HCT116 (cell line): ENCODE measurements around the gene ARMH1. TPM values are rescaled to one million over a fixed set of nuclear protein-coding genes. Genes with fewer than 3 reads are reported as not detected.

Experiments
- ATAC-seq: fragments of 200-7000 bp; cut with Tn5 transposase; 2 replicates; pipeline ENCODE4 v1.9.1; 2020; ENCODE audit warnings: mild to moderate bottlenecking, moderate library complexity
- BruUV-seq: library from RNA; stranded (reverse); fragments of 400-500 nt; replicated peaks from 2 replicates; lab custom pipeline; 2021; lab: Mats Ljungman, UMichigan
- CTCF ChIA-PET: fragments of 300-600 bp; sonication (Branson Sonifier 250); formaldehyde crosslinking; loops from one replicate; lab custom pipeline; 2021; ENCODE audit warnings: antibody characterized with exemption; lab: Charles Lee
- POLR2A ChIA-PET: fragments of 300-600, 350-600 bp; sonication (Branson Sonifier 250); formaldehyde crosslinking; loops from one replicate; lab custom pipeline; 2021; ENCODE audit warnings: antibody characterized with exemption; lab: Charles Lee
- RAD21 ChIA-PET, 2 experiments: fragments of 300-600 bp; sonication (Branson Sonifier 250); formaldehyde crosslinking; loops; one replicate each; lab custom pipeline; 2023; ENCODE audit warnings: low total read pairs in 2 of 2; ENCODE audit not compliant: uncharacterized antibody in 2 of 2, unreplicated experiment in 2 of 2, low non-redundant PET in 1 of 2; lab: Charles Lee
- DNase-seq: peaks from one replicate; pipeline ENCODE4 v3.0.0-alpha.2; 2010; ENCODE audit warnings: low read depth, low spot score
- H2AFZ ChIP-seq: fragments of 200-600 bp; shearing (Covaris generic), sonication (generic); 2 replicates; pipeline ENCODE4 v1.6.1; 2017; ENCODE audit warnings: low read depth, mixed run types, mixed read lengths, antibody characterized with exemption, low read length; ENCODE audit not compliant: poor library complexity, severe bottlenecking
- H3K27ac ChIP-seq: 2 replicates; pipeline ENCODE4 v1.5.1; 2012; ENCODE audit warnings: low read depth, low read length
- H3K27me3 ChIP-seq: fragments of 200-600 bp; sonication (generic); 2 replicates; pipeline ENCODE4 v1.6.1; 2016; ENCODE audit warnings: mixed run types, low read length, mixed read lengths; ENCODE audit not compliant: insufficient read depth
- H3K36me3 ChIP-seq, 2 experiments: fragments of 200-500 bp in 1 of 2; fragments of 200-600 bp in 1 of 2; sonication (Bioruptor generic) in 1 of 2; sonication (generic) in 1 of 2; 2 replicates each; pipeline versions ENCODE4 v1.5.1 to v1.6.1; 2014 to 2016; ENCODE audit warnings: low read length in 2 of 2, inconsistent platforms in 1 of 2, mixed read lengths in 1 of 2, mixed run types in 1 of 2; ENCODE audit not compliant: insufficient read depth in 2 of 2, control insufficient read depth in 1 of 2
- H3K4me1 ChIP-seq, 2 experiments: fragments of 200-600 bp in 1 of 2; sonication (generic) in 1 of 2; 2 replicates each; pipeline versions ENCODE4 v1.5.1 to v1.6.1; 2012 to 2017; ENCODE audit warnings: low read length in 2 of 2, inconsistent platforms in 1 of 2, mild to moderate bottlenecking in 1 of 2, mixed read lengths in 1 of 2, mixed run types in 1 of 2, moderate library complexity in 1 of 2; ENCODE audit not compliant: insufficient read depth in 2 of 2, control insufficient read depth in 1 of 2
- H3K4me2 ChIP-seq: fragments of 200-600 bp; sonication (generic); 2 replicates; pipeline ENCODE4 v1.6.1; 2017; ENCODE audit warnings: mixed run types, low read length, mixed read lengths
- H3K4me3 ChIP-seq, 2 experiments: fragments of 200-600 bp in 1 of 2; sonication (generic) in 1 of 2; replicated peaks in 1 of 2; 2 replicates each; pipeline ENCODE4 v1.5.1; 2011 to 2016; ENCODE audit warnings: low read length in 2 of 2, control low read depth in 1 of 2, low read depth in 1 of 2, mild to moderate bottlenecking in 1 of 2, mixed read lengths in 1 of 2, mixed run types in 1 of 2
- H3K79me2 ChIP-seq: fragments of 200-600 bp; sonication (generic); 2 replicates; pipeline ENCODE4 v1.6.1; 2017; ENCODE audit warnings: mild to moderate bottlenecking, mixed run types, low read length, moderate library complexity, mixed read lengths; ENCODE audit not compliant: insufficient read depth
- H3K9ac ChIP-seq: fragments of 200-600 bp; sonication (generic); 2 replicates; pipeline ENCODE4 v1.6.1; 2016; ENCODE audit warnings: low read length, mixed read lengths
- H3K9me2 ChIP-seq: fragments of 200-600 bp; sonication (generic), shearing (Covaris generic); 2 replicates; pipeline ENCODE4 v1.6.1; 2017; ENCODE audit warnings: mixed run types, mild to moderate bottlenecking, moderate library complexity; ENCODE audit not compliant: insufficient read depth
- H3K9me3 ChIP-seq, 2 experiments: fragments of 200-500 bp in 1 of 2; fragments of 200-600 bp in 1 of 2; sonication (Bioruptor generic) in 1 of 2; sonication (generic) in 1 of 2; 2 replicates each; pipeline ENCODE4 v1.6.1; 2014 to 2017; ENCODE audit warnings: low read length in 2 of 2, mixed read lengths in 2 of 2, inconsistent platforms in 1 of 2, low read depth in 1 of 2, mild to moderate bottlenecking in 1 of 2, mixed run types in 1 of 2, moderate library complexity in 1 of 2; ENCODE audit not compliant: control insufficient read depth in 1 of 2, insufficient read depth in 1 of 2
- H4K20me1 ChIP-seq: fragments of 200-600 bp; sonication (generic), shearing (Covaris generic); 2 replicates; pipeline ENCODE4 v1.6.1; 2017; ENCODE audit warnings: mixed run types, mild to moderate bottlenecking, moderate library complexity; ENCODE audit not compliant: insufficient read depth
- ELF1 ChIP-seq: IDR thresholded peaks from 2 replicates; pipeline ENCODE4 v1.6.1; 2012; ENCODE audit warnings: low read depth, borderline replicate concordance
- EZH2 ChIP-seq: fragments of 200-600 bp; sonication (generic); IDR thresholded peaks from 2 replicates; pipeline ENCODE4 v1.6.1; 2017; ENCODE audit warnings: antibody characterized with exemption, mixed run types
- EZH2phosphoT487 ChIP-seq: fragments of 200-600 bp; IDR thresholded peaks from 2 replicates; pipeline ENCODE4 v1.6.1; 2018; ENCODE audit warnings: antibody characterized with exemption, borderline replicate concordance
- POLR2A ChIP-seq: IDR thresholded peaks from 2 replicates; pipeline ENCODE4 v1.7.0; 2011; ENCODE audit warnings: borderline replicate concordance; ENCODE audit not compliant: insufficient read depth, insufficient read length; ENCODE audit errors: extremely low read depth
- RAD21 ChIP-seq: IDR thresholded peaks from 2 replicates; pipeline ENCODE4 v1.6.1; 2012; ENCODE audit warnings: low read depth, mild to moderate bottlenecking
- SP1 ChIP-seq: IDR thresholded peaks from 2 replicates; pipeline ENCODE4 v1.6.1; 2012; ENCODE audit warnings: low read depth
- TCF7L2 ChIP-seq: IDR thresholded peaks from 2 replicates; pipeline ENCODE4 v1.7.0; 2011; ENCODE audit warnings: borderline replicate concordance, inconsistent platforms; ENCODE audit not compliant: insufficient read depth, insufficient read length; ENCODE audit errors: extremely low read depth
- YY1 ChIP-seq: IDR thresholded peaks from 2 replicates; pipeline ENCODE4 v1.6.1; 2011; ENCODE audit warnings: low read length, low read depth, moderate library complexity, mild to moderate bottlenecking; ENCODE audit not compliant: insufficient replicate concordance; ENCODE audit errors: extremely low read depth
- ZNF274 ChIP-seq: fragments of 200-500 bp; sonication (Bioruptor generic); IDR thresholded peaks from 2 replicates; pipeline ENCODE4 v1.6.1; 2014; ENCODE audit warnings: mild to moderate bottlenecking, low read depth, low read length, inconsistent platforms
- intact Hi-C: fragments of 100-400 bp; cut with micrococcal nuclease; formaldehyde crosslinking; loops from 2 replicates; pipeline ENCODE4 v1.10.0; 2022
- total RNA-seq: library from RNA; stranded (reverse); gene quantifications from one replicate; pipeline ENCODE4 v1.2.1, GENCODE V29; 2021; ENCODE audit not compliant: unreplicated experiment
- TF ChIP-seq, protein P1 (sequence below): IDR thresholded peaks from 2 replicates; pipeline ENCODE4 v1.6.1; 2011; ENCODE audit warnings: mild to moderate bottlenecking, low read length, moderate library complexity; ENCODE audit not compliant: insufficient replicate concordance; ENCODE audit errors: extremely low read depth

The ARMH1 gene
- total RNA-seq, 1 experiment from 2014 or later = 3.2 TPM

GRCh38 chr1:44632598-44632997, 41.9 kb upstream of the ARMH1 start:
- ATAC-seq (no peak), DNase-seq (no peak)
- no peak for TF ChIP-seq RAD21
- TF ChIP-seq SP1 = no peak
- TF ChIP-seq EZH2phosphoT487 = no peak
- TF ChIP-seq, protein P1, sequence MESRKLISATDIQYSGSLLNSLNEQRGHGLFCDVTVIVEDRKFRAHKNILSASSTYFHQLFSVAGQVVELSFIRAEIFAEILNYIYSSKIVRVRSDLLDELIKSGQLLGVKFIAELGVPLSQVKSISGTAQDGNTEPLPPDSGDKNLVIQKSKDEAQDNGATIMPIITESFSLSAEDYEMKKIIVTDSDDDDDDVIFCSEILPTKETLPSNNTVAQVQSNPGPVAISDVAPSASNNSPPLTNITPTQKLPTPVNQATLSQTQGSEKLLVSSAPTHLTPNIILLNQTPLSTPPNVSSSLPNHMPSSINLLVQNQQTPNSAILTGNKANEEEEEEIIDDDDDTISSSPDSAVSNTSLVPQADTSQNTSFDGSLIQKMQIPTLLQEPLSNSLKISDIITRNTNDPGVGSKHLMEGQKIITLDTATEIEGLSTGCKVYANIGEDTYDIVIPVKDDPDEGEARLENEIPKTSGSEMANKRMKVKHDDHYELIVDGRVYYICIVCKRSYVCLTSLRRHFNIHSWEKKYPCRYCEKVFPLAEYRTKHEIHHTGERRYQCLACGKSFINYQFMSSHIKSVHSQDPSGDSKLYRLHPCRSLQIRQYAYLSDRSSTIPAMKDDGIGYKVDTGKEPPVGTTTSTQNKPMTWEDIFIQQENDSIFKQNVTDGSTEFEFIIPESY = no peak
- TF ChIP-seq ELF1 = no peak
- TF ChIP-seq POLR2A = no peak
- no peak for TF ChIP-seq EZH2
- TF ChIP-seq YY1 = no peak
- TF ChIP-seq ZNF274 = no peak
- TF ChIP-seq TCF7L2 = no peak
- Histone ChIP-seq H3K27ac (peak overlapping the region; percentile 98), H3K9me3 (no peaks in the 10 kb centered on the region), H4K20me1 (no peaks in the 10 kb centered on the region), H3K36me3 (peaks cover 12 to 43% of the 10 kb centered on the region in 2 experiments; a peak in 3 of 4 replicates), H2AFZ (no peak overlapping the region), H3K27me3 (no peaks in the 10 kb centered on the region), H3K4me2 (peak overlapping the region; percentile 96), H3K4me3 (peak overlapping the region; percentile 76 to 87), H3K79me2 (peaks cover 33% of the 10 kb centered on the region), H3K9me2 (0 out of 2 replicates have a peak, but pooled peaks cover 2% of the 10 kb centered on the region), H3K4me1 (peaks cover 5 to 22% of the 10 kb centered on the region in 2 experiments; a peak in 3 of 4 replicates), H3K9ac (peak overlapping the region; percentile 88)
- RAD21 ChIA-PET = no interaction called here
- CTCF ChIA-PET = interaction anchor here (1.1 to 1.5 kb wide), 2 partner anchors 20 to 82 kb away, joined by 3 read pairs; no protein-coding TSS in a partner anchor
- TSS peak; percentile 61 for BruUV-seq
- POLR2A ChIA-PET = interaction anchor here (1.7 kb wide), 1 partner anchor 42 kb away, joined by 7 read pairs; the partner anchor contains the start of genes ARMH1 and TMEM53
- intact Hi-C loops = no loop called here
